HT-29 (cell line): Measurements from ENCODE around the gene GNPTAB. TPM values are rescaled to one million over a fixed set of nuclear protein-coding genes. Genes with fewer than 3 reads are reported as not detected.

Source experiments
- DNase-seq: peaks from one replicate; pipeline ENCODE4 v3.0.0-alpha.2; 2015; ENCODE audit warnings: low spot score
- total RNA-seq: library from RNA; depleted of rRNA; stranded (reverse); fragments of >200 nt; shearing (Covaris generic); gene quantifications from 2 replicates; pipeline ENCODE4 v1.2.3, GENCODE V29; 2014

The GNPTAB gene
- total RNA-seq, 1 experiment from 2014 or later, result 12.7 TPM

DNA sequence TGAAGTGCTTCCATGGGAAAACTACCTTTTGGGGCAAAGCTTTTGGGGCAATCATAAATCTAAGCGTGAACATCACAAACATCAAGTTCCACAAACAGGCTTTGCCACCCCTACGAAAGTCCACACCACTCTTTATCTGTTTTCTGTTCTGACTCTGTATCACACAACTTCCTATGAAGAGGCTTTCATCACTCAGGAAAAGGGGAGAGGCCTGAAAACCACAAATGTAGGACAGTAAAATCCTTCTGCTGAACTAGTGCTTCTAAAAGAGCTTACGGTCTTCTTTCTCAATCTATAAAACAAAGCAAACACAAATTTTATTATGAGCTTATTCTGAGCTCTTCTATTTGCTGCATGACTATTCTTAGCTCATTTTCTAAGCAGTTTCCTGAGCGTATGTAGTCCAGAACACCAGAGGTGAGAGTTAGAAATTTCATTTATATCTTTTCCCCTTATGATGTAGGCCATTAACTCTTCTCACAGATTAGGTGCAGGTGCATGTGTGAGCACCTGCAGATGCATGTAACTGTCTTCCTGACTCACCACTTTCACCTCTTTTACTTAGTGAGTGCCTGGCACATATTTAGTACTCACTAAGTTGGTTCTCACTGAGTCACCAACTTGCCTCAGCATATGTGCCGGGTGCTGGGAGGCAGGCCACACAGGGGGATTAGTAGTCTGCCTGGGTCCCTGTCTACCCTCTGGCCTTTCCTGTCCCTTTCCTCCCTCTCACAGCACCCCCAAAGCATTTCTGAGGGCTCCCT lies 58.6 kb downstream of the GNPTAB start:
- DNase-seq, result no peak

DNA sequence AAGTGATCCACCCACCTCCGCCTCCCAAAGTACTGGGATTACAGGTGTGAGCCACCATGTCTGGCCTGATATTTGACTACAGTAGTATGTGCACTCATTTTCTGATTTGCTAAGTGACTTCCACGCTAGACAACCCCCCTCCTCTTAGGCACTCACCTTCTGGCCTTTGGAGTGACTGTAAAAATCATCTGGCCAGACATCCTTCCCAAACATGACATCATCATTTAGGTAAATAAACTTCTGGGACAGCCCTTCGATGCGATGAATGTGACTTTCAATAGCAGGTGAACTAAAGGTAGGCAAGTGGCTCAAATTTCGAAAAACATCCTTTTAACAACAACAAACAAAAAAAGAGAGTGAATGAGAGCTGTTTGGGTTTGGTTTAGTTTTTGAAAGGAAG lies 60.9 kb downstream of the GNPTAB start:
- DNase-seq, result no peak

DNA sequence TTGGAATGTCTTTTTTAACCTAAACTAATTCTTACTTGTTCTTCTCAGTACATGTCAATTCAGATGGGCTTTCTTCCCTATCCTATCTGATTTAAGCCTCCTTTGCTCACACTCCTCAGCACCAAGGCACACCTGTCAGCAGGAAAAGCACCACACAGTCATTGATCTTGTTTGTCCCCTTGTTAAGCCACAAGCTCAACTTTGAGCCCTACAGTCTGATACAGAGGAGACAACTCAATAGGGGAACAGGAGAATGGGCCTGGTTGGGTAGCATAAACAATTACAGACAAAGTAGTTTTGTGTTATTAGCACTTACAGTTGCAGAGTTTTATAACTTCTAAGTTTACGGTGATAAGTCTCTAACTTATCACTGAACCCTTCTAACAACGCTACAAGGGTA lies 62.0 kb downstream of the GNPTAB start:
- no peak for DNase-seq

DNA sequence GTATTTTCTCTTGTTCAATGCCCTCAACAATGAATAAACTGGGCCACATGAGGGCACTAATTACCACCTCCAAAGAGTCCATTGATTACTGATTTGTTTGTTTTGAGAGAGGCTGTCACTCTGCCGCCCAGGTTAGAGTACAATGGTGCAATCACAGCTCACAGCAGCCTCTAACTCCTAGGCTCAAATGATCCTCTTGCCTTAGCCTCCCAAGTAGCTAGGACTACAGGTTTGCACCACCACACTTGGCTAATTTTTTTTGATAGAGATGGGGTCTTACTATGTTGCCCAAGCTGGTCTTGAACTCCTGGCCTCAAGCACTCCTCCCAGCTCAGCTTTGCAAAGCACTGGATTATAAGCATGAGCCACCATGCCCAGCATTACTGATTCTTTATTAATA lies 63.2 kb downstream of the GNPTAB start:
- peak; percentile 15 for DNase-seq

GRCh38 chr12:101764051-101764792 lies 66.5 kb downstream of the GNPTAB start:
- DNase-seq, result peak; percentile 14

GRCh38 chr12:101763246-101763931 lies 67.4 kb downstream of the GNPTAB start:
- DNase-seq, result no peak

DNA sequence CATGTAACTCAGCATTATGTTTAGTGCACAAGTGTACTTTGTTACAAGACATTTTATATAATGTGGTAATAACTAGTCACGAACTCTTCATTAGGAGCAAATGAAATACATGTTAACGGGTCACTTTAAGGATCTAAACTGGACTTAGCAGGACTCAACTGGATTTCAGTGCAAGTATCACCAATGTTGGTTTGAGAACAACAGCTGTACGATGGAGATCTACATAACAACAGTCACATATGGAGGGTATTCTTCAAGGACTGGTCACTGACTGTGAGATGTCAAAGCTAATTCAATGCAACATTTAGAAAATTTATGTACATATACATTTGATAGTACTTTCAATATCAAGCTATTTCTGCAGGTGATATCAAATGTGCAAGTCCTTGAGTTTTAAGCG lies 69.0 kb downstream of the GNPTAB start:
- DNase-seq, result no peak

- no peak for DNase-seq
Measured at GRCh38 chr12:101761350-101761749, 69.4 kb downstream of the GNPTAB start.

GRCh38 chr12:101759396-101760047 lies 71.2 kb downstream of the GNPTAB start:
- DNase-seq, result peak; percentile 55

DNA sequence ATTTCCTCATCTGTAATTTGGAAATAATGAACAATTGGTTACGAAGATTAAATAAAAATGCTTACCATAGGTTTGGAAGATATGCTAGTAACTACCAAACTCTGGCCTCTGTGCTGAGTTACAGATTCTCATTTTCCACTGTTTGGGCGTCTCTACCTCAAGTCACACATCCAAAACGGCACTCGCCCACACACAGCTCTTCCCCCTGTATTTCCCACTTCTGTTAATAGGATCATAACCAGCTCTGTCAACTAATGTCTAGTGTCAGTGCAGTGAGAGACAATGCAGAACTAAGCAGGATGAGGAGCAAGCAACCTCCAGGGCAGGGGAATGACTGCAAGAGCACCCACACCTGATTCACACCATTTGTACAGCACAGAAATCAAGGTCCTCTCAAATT lies 80.6 kb downstream of the GNPTAB start:
- DNase-seq, result no peak

DNA sequence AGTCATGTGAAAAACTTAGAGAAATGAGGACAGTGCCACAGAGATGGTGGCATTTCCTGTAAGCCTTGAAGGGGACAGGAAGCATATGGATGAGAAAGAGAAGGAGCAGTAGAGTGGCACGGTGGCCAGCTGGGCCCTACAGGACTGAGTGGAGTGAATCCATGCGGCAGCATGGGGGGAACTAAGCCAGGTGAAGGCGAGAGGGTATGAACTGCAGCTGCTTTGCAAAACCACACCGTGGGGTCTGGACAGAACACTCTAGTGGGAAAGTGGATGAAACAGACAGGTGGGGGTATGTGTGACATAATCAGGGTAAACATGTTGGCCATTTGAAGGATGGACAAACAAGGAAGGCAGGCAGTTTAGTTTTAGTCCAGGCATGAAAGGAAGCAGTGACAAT lies 81.1 kb downstream of the GNPTAB start:
- DNase-seq, result no peak

GRCh38 chr12:101748907-101749306 lies 81.9 kb downstream of the GNPTAB start:
- no peak for DNase-seq

DNA sequence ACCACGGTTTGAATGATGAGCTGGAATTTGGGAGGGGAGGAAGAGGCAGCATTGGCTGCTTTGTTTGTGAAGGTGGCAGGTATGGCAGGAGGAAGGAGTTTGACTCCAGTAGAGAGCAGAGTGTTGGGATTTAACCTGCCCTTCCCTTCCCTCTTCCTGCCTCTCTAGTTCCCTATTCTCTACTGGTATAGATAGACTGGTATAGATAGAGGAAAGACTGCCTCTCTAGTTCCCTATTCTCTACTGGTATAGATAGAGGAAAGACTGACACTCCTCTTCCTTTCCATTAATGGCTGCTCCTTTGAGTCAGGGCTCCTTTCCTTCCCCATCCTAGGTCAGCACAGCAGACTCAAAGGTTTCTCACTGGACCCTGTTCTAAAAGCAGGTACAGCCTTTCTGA lies 83.1 kb downstream of the GNPTAB start:
- no peak for DNase-seq

DNA sequence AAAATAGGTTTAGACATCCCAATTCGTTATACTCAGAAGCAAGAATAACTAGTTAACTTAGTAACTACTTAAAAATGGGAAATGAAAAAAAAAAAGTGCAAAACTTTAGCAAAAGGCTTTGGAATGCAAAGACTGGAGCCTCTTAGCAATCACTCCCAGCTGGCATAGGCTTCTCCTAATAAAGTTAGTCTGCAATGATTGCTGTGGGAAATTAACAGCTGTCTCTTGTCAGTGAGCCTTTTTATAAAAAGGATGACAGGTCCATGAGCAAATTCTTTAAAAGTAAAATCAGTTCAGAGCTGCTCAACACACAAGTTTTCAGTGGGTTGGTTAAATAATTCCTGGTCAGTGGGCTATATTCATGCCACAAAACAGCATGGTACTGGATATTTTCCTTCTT lies 84.1 kb downstream of the GNPTAB start:
- DNase-seq, result no peak

- DNase-seq, result no peak
Measured at GRCh38 chr12:101746196-101746595, 84.6 kb downstream of the GNPTAB start.

GRCh38 chr12:101745481-101745880 lies 85.3 kb downstream of the GNPTAB start:
- no peak for DNase-seq

GRCh38 chr12:101743724-101744472 lies 86.9 kb downstream of the GNPTAB start:
- no peak for DNase-seq

GRCh38 chr12:101743242-101743641 lies 87.5 kb downstream of the GNPTAB start:
- no peak for DNase-seq

DNA sequence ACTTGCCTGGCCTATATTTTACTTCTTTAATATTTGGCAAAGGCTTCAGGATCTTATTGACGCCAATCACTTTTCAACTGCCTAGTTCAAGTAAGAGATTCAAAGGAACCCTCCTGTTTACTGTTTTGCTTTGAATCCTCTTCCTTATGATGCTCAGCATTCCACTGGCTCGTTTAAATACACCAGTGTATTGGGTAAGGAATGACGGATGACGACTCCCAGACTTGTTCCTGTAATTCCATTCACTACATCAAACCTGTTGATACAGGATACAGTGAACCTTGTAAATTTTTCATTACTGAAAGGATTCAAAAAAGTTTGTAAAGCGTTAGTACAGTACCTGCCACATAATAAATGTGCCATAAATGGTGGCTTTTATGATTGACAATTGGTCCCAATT lies 89.8 kb downstream of the GNPTAB start:
- no peak for DNase-seq

- DNase-seq, result no peak
Measured at GRCh38 chr12:101740566-101740965, 90.2 kb downstream of the GNPTAB start.

DNA sequence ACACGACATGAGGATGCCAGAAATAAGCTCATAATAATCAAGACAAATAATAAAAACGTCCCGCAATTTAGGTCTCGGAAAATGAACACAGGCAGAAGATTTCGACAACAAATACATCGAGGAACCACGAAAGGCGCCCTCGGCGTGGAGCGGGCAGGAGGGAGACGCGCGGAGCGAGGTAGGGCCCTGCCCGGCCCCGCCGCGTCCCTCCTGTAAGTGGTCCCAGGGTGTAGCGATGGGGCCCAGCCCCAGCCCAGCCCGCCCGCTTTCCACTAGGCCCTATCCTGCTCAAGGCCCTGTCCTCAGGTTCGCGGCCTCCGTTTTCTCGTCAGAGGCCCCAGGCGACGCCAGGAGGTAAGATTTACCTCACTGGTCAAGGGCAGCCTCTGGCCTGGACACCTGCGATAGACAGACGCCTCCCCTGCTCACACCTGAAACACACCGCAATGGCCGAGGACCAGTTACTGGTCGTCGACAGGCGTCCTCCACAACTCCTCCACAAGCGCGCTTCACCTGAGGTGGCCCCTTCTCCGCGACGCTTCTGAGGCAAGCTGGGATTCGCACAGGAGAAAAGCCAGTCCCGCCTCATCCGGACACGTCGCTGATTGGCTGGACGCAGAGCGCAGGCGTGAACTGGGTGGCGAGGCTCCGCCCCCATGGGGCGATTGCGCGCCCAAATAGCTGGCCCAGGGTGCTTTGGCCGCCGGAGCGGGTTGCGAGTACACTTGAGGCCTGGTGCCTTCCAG lies 91.7 kb downstream of the GNPTAB start, which contains the start of gene SYCP3:
Gene SYCP3 (minus strand): TSS at position 543 of the 746 bp plus-strand sequence. CDS start 1,527 bp downstream, outside the sequence.
- DNase-seq, result no peak
